ENCODE measurements around the gene SDC1.
"Not testable (repeated sequence)": the region's sequence is repeated elsewhere in the genome, so short reads cannot be mapped to it uniquely, and the experiment has no call there.

Gene SDC1

GRCh38 chr2:20198796-20199632 is 25.9 kb downstream of the SDC1 start:
- DNase-seq (ENCODE audit: low read depth in 2 of 2, low spot score in 1 of 2): no peak

GRCh38 chr2:20198001-20198400 is 26.9 kb downstream of the SDC1 start:
- DNase-seq (ENCODE audit: low read depth in 2 of 2, low spot score in 1 of 2): no peak

GRCh38 chr2:20197192-20197591 is 27.7 kb downstream of the SDC1 start:
- DNase-seq (ENCODE audit: low read depth in 2 of 2, low spot score in 1 of 2): no peak

DNA sequence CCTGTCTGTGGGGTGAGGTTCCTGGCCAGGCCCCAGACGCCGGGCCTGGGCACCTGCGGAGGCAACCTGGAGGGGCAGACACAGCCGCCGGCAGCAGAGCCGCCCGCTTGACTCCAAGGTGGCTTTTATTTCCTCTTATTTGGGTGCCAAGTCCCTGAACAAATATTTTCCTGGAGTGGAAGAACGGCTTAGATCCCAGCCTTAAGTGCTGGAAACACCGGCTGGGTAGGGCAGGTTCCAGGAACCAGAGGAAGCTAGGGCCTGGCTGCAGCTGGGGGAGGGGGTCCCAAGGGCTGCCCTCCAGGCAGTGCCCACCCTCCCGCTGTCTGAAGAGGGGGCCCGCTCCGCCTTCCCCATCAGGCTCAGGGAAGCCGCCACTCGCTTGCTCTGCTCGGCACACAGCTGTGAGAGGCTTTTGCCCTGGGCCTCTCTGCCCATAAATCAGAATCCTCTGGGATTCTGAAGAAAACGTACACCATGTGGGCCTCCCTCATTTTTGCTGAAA is 28.2 kb downstream of the SDC1 start:
- no peak for DNase-seq (ENCODE audit: low read depth in 2 of 2, low spot score in 1 of 2)

- DNase-seq (ENCODE audit: low read depth in 2 of 2, low spot score in 1 of 2): no peak
Measured at GRCh38 chr2:20196053-20196656, 28.8 kb downstream of the SDC1 start.

DNA sequence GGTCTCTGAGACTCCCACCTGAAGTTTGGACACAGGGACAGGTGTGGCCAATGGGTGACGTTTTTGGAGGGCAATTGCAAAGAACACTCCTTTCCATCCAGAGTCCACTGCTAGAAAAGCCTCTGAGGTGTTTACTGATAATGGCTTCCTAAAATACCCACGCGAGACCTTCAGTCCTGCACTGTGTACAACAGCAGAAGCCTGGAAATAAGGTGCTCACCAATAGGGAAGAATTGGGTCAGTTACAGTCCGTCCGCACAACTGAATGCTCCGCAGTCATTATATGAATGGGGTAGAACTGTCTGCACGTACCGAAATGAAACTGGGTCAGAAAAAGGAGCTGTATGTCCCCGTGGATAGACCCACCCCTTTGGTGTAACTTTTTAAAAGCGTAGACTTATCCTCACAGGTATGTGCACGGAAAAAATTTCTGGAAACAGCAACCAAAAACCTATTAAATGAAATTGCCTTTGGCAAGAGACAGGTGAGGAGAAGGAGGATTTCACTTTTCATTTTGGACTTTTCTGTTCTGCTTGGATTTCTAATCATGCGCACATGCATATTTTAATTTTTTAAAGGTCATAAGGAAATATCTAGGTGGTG is 29.4 kb downstream of the SDC1 start:
- no peak for DNase-seq (ENCODE audit: low read depth in 2 of 2, low spot score in 1 of 2)

GRCh38 chr2:20195016-20195411 is 29.9 kb downstream of the SDC1 start:
- not testable (repeated sequence) for DNase-seq (ENCODE audit: low read depth in 2 of 2, low spot score in 1 of 2)

GRCh38 chr2:20194097-20195015 is 30.6 kb downstream of the SDC1 start:
- no peak for DNase-seq (ENCODE audit: low read depth in 2 of 2, low spot score in 1 of 2)

- no peak for DNase-seq (ENCODE audit: low read depth in 2 of 2, low spot score in 1 of 2)
Measured at GRCh38 chr2:20193185-20193584, 31.7 kb downstream of the SDC1 start.

- no peak for DNase-seq (ENCODE audit: low read depth in 2 of 2, low spot score in 1 of 2)
Measured at GRCh38 chr2:20192781-20193180, 32.1 kb downstream of the SDC1 start.

DNA sequence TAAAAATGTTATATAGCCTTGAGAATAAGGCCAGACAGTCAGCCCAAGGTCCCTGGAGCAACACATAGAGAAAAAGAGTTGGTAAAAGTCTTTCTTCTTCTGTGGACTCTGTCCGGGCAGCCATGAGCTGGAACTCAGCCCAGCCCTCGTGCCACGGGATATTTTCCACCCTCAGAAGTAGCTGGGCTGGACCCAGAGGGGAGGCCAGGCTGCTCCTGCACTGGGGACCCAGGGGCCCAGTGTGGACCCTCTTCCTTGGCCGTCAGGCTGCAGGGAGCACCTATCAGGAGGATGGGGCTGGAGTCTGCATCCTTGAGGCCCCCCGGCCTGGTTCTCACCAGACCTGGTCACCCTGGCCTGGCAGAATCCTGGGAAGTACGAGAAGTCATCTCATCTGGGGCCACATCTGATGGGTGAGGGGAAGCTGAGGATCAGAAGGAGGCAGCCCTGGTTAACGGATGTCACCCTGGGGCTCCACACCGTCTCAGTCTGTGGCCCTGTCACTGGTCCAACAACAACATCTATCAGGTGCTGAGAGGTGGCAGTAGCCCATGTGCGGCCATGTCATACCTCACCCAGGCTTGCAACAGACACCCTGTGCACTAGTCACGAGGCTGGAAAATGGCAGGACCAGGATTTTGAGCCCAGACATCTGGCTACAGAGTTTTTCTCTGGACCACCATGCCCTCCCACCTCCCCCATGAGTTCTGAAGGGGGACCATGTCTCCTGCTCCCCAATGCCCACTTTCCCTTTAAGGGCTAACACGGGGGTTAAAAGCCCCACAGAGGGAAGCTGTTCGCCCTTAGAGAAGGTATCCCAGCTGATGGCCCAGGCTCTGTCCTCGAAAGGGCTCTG is 33.0 kb downstream of the SDC1 start:
- no peak for DNase-seq (ENCODE audit: low read depth in 2 of 2, low spot score in 1 of 2)

DNA sequence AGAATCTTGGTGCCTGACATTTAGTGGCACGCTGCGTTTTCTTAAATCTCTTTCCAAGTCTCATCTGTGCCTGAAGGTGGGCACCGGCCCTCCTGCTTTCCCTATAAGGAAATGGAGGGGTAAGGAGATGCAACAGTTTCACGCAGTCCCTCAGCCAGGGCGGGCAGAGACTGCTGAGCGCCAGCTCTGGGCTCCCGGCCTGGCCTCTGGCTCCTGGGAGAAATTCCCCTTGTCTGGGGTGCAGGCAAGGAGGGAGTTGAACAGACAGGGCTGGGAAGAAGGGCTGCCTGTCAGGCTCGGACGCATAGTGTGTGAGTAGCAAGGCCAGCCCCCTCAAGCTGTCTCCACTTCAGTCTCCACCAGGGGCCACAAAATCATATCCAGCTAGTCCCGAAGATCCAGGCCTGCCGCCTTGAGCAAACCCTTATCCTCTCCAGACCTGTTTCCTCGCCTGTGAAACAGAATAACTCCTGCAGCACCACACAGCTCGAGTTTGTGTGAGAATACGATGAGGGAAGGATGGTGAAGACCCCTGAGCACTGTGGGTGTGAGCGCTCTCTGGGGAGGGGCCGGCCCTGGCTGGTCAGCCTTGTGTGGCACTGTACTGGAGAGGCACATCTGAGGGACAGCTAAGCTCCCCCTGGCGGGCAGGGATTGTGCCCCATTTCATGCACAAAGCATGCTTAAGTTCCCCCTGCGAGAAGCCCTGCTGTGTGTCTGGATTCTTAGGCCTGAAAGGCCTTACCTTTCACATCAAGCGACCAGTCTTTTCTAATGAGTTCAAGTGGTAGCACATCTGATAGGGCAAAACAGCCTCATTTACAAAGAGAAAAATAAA is 33.8 kb downstream of the SDC1 start:
- DNase-seq (ENCODE audit: low read depth in 2 of 2, low spot score in 1 of 2): no peak

- no peak for DNase-seq (ENCODE audit: low read depth in 2 of 2, low spot score in 1 of 2)
Measured at GRCh38 chr2:20190170-20190569, 34.8 kb downstream of the SDC1 start.

DNA sequence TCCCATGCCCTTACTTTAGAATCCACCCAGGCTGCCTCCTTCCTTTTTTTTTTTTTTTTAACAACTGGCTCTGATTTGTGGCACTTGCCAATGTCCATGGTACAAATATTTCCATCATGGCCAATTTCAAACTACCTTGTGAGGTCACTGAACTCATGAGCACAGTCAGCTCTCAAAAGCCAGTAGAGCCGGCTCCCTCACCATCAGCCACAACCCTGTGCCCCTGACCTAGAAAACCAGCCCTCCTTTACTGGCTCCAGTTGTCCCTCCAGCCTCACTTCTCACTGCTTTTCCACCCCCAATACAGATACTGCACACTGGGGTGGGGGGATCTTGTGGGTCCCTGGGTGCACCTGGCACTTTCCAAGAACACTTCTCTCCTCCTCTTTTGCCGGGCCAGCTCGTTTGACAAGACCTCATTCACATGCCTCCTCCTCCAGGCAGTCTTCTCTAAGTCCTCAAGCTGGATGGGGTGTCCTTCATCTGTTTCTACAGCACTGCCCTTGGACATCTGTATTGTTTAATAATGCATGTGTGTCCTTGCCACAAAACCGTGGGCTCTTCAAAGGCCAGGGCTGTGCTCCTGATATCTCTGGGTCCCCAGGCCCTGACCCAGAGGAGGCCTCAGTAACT is 35.5 kb downstream of the SDC1 start:
- no peak for DNase-seq (ENCODE audit: low read depth in 2 of 2, low spot score in 1 of 2)

GRCh38 chr2:20188851-20189250 is 36.1 kb downstream of the SDC1 start:
- no peak for DNase-seq (ENCODE audit: low read depth in 2 of 2, low spot score in 1 of 2)

GRCh38 chr2:20188201-20188600 is 36.7 kb downstream of the SDC1 start:
- no peak for DNase-seq (ENCODE audit: low read depth in 2 of 2, low spot score in 1 of 2)

GRCh38 chr2:20187331-20187730 is 37.6 kb downstream of the SDC1 start:
- DNase-seq (ENCODE audit: low read depth in 2 of 2, low spot score in 1 of 2): no peak

- no peak for DNase-seq (ENCODE audit: low read depth in 2 of 2, low spot score in 1 of 2)
Measured at GRCh38 chr2:20186855-20187187, 38.1 kb downstream of the SDC1 start.

Measured in stimulated activated CD8-positive, alpha-beta memory T cell treated with anti-CD3 and anti-CD28 coated beads, Interleukin-4, amount 100 ng/mL, for 1 hour (primary cell).